ENCODE data around the gene PLAAT3.
"Not testable (repeated sequence)": the region's sequence is repeated elsewhere in the genome, so short reads cannot be mapped to it uniquely, and the experiment has no call there.

PLAAT3 gene

GRCh38 chr11:63608353-63609345 lies 5.6 kb downstream of the PLAAT3 start:
- DNase-seq, result no peak

GRCh38 chr11:63603180-63603518 lies 11.1 kb downstream of the PLAAT3 start:
- DNase-seq, result no peak

- not testable (repeated sequence) for DNase-seq
These were observed 11.7 kb downstream of the PLAAT3 start for GRCh38 chr11:63602290-63603179.

- no peak for DNase-seq
These were observed 14.8 kb downstream of the PLAAT3 start for GRCh38 chr11:63599211-63600122.

GRCh38 chr11:63598556-63598955 lies 15.7 kb downstream of the PLAAT3 start:
- no peak for DNase-seq

- no peak for DNase-seq
These were observed 18.9 kb downstream of the PLAAT3 start for GRCh38 chr11:63595296-63595695.

GRCh38 chr11:63592975-63593395 lies 21.2 kb downstream of the PLAAT3 start:
- DNase-seq, result no peak

GRCh38 chr11:63590024-63590788 lies 24.0 kb downstream of the PLAAT3 start:
- no peak for DNase-seq

GRCh38 chr11:63589000-63589399 lies 25.2 kb downstream of the PLAAT3 start:
- no peak for DNase-seq

GRCh38 chr11:63586451-63587166 lies 27.6 kb downstream of the PLAAT3 start:
- DNase-seq, result no peak

GRCh38 chr11:63583357-63583677 lies 30.9 kb downstream of the PLAAT3 start:
- DNase-seq, result no peak

- not testable (repeated sequence) for DNase-seq
These were observed 33.0 kb downstream of the PLAAT3 start for GRCh38 chr11:63581224-63581623.

GRCh38 chr11:63578882-63579281 lies 35.4 kb downstream of the PLAAT3 start:
- DNase-seq, result not testable (repeated sequence)

- no peak for DNase-seq
These were observed 39.2 kb downstream of the PLAAT3 start for GRCh38 chr11:63574856-63575602.

- no peak for DNase-seq
These were observed 40.1 kb downstream of the PLAAT3 start for GRCh38 chr11:63573881-63574855.

- DNase-seq, result no peak
These were observed 42.1 kb downstream of the PLAAT3 start for GRCh38 chr11:63572026-63572688.

GRCh38 chr11:63569570-63569969 lies 44.7 kb downstream of the PLAAT3 start:
- no peak for DNase-seq

GRCh38 chr11:63567044-63567840 lies 47.0 kb downstream of the PLAAT3 start:
- DNase-seq, result peak; percentile 47

All from activated CD4-positive, CD25-positive, alpha-beta regulatory T cell treated with anti-CD3 and anti-CD28 coated beads, Interleukin-2, amount 50 U/mL, for 72 hours (primary cell).